Tibial nerve (tissue), 4 donors: ENCODE data around the gene RSRP1. TPM values are rescaled to one million over a fixed set of nuclear protein-coding genes. Genes with fewer than 3 reads are reported as not detected.
"Not testable (repeated sequence)": the region's sequence is repeated elsewhere in the genome, so short reads cannot be mapped to it uniquely, and the experiment has no call there.

ENCODE experiments used
- DNase-seq, 2 donors: peaks; one replicate each; pipeline ENCODE4 v3.0.0-alpha.2; 2019; ENCODE audit warnings: low spot score in 2 of 2
- H3K27ac ChIP-seq, 4 donors: fragments of 200-600 bp; sonication (generic) in 3 of 4; one replicate each; pipeline ENCODE4 v1.5.1; 2017 to 2019; ENCODE audit warnings: mild to moderate bottlenecking in 1 of 4
- H3K27me3 ChIP-seq, 2 donors: fragments of 200-600 bp; sonication (generic) in 1 of 2; one replicate each; pipeline versions ENCODE4 v1.5.1 to v1.6.0; 2017 to 2019
- H3K36me3 ChIP-seq, 3 donors: fragments of 200-600 bp; sonication (generic); one replicate each; pipeline ENCODE4 v1.5.1; 2018 to 2019
- H3K4me1 ChIP-seq, 4 donors: fragments of 200-600 bp; sonication (generic) in 3 of 4; one replicate each; pipeline ENCODE4 v1.5.1; 2017 to 2019
- H3K4me3 ChIP-seq, 4 donors: fragments of 200-600 bp; sonication (generic) in 3 of 4; one replicate each; pipeline ENCODE4 v1.5.1; 2017 to 2019; ENCODE audit warnings: mild to moderate bottlenecking in 1 of 4, moderate library complexity in 1 of 4
- H3K9me3 ChIP-seq, 4 donors: fragments of 200-600 bp; sonication (generic) in 3 of 4; one replicate each; pipeline ENCODE4 v1.5.1; 2017 to 2019
- CTCF ChIP-seq, 5 experiments: fragments of 200-600 bp in 3 of 5; fragments of 450-650 bp in 2 of 5; sonication (generic) in 3 of 5; IDR thresholded peaks; one replicate each; pipeline ENCODE4 v1.5.1; 2016 to 2019; ENCODE audit warnings: antibody characterized with exemption in 5 of 5, mild to moderate bottlenecking in 3 of 5, moderate library complexity in 2 of 5
- EP300 ChIP-seq, 2 donors: sonication (generic); formaldehyde crosslinking; IDR thresholded peaks; one replicate each; pipeline ENCODE4 v1.6.1; 2017; ENCODE audit warnings: antibody characterized with exemption in 2 of 2, mild to moderate bottlenecking in 1 of 2
- POLR2A ChIP-seq, 2 donors: fragments of 450-650 bp; IDR thresholded peaks; one replicate each; pipeline ENCODE4 v1.6.1; 2017; ENCODE audit warnings: antibody characterized with exemption in 2 of 2, mild to moderate bottlenecking in 2 of 2, moderate library complexity in 2 of 2
- WGBS, 2 donors: methylation state at CpG; one replicate each; pipeline ENCODE4 v1.1.5; 2018; 5-methylcytosine and 5-hydroxymethylcytosine counted together
- total RNA-seq, 4 donors: library from RNA; depleted of rRNA; stranded (reverse); fragments of >200 nt; gene quantifications; one replicate each; pipeline ENCODE4 v1.1.0, GENCODE V29; 2016

RSRP1 gene
- total RNA-seq, 4 donors from 2014 or later: 169 to 191 (median 178) TPM

DNA sequence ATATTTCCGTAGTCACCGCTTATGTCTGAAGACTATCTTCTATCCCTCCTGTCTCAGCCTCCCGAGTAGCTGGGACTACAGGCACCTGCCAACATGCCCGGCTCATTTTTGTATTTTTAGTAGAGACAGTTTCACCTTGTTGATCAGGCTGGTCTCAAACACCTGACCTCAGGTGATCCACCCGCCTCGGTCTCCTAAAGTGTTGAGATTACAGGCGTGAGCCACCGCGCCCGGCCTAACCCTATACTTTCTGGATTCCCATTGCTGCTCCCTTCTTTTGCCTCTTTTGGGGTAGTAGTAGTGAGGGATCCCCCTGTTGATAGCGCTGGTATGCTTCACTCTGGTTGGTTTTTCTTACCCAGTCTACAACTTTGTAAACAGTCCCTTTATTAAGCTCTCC, 9.2 kb downstream of the RSRP1 start:
- peaks cover 4 to 80% (median 25%) of the 10 kb centered on the region in 4 donors for H3K4me1 ChIP-seq
- TF ChIP-seq CTCF (IDR thresholded peaks at IDR 0.05) (no peak), EP300 (IDR thresholded peaks at IDR 0.05) (no peak), POLR2A (IDR thresholded peaks at IDR 0.05) (no peak)
- 91 to 93% methylated on average over 11 of the region's 11 CpGs for WGBS, 2 donors

GRCh38 chr1:25236261-25236660, 11.0 kb downstream of the RSRP1 start:
- peaks cover 0 to 17% (median 0%) of the 10 kb centered on the region in 3 donors for H3K36me3 ChIP-seq
- DNase-seq, H3K9me3 ChIP-seq, H3K27me3 ChIP-seq, H3K27ac ChIP-seq, H3K4me3 ChIP-seq: not testable (repeated sequence)
- H3K4me1 ChIP-seq: peaks cover 4 to 74% (median 29%) of the 10 kb centered on the region in 4 donors
- 91 to 94% methylated on average over 7 of the region's 7 CpGs for WGBS, 2 donors

More for the DNA sequence above, 9.2 kb downstream of the RSRP1 start:
- Histone ChIP-seq H3K27me3 (no peaks in the 10 kb centered on the region), H3K27ac (no peak overlapping the region), H3K36me3 (peaks cover 0 to 34% (median 5%) of the 10 kb centered on the region in 3 donors), H3K4me3 (no peak overlapping the region), H3K9me3 (no peaks in the 10 kb centered on the region)
- DNase-seq: no peak

DNA sequence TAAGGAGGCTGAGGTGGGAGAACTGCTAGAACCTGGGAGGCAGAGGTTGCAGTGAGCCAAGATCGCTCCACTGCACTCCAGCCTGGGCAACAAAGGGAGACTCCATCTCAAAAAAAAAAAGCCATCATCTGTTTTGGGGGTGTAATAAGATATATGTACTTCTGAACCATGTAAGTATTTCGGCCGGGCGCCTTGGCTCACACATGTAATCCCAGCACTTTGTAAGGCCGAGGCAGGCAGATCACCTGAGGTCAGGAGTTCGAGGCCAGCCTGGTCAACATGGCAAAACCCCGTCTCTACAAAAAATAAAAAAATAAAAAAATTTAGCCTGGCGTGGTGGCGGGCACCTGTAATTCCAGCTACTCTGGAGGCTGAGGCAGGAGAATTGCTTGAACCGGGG, 11.8 kb downstream of the RSRP1 start:
- H3K36me3 ChIP-seq: peaks cover 0 to 18% (median 0%) of the 10 kb centered on the region in 3 donors
- not testable (repeated sequence) for DNase-seq

DNA sequence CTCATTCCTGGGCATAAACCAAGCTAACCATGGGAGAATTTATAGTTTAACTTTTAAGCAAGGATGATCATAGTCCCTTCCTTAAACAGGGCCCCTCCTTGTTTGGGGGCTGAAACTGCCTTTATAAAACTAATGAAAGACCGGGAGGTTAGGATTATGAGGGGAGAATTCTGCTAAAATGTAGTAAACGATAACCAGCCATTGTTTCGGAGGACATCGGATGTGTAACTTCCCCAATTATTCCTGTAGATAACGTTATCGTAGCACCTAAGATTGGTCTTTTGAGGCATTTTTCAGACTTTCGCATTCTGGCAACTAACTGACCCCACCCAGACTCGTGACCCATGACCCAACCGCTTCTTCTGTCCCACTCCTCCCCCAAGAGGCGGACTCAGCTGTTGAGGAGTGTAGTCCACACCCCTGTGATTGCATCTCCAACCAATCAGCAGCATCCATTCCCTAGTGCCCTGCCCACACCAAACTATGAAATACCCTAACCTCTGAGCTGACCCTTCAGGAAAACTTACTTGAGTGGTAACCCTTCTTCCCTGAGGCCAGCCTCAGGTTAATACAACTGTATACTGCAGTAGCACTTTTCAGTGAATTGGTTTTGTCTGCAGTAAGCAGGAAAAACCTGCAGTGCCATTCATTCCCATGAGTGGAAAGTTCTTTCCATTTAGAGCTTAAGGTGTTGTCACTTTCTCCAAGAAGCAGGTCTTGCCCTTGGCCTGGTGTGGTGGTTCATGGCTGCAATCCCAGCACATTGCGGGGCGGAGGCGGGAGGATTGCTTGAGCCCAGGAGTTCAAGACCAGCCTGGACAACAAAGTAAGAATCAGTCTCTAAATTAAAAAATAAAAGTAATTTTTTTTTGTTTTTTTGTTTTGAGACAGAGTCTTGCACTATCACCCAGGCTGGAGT, 14.1 kb downstream of the RSRP1 start:
- peak overlapping the region; percentile 81 to 93 (median 84) for H3K4me3 ChIP-seq
- H3K27ac ChIP-seq: peak overlapping the region; percentile 59 to 94 (median 88)
- H3K9me3 ChIP-seq: no peaks in the 10 kb centered on the region
- peak; percentile 60 to 89 for DNase-seq
- TF ChIP-seq CTCF (IDR thresholded peaks at IDR 0.05): no peak
- TF ChIP-seq POLR2A (IDR thresholded peaks at IDR 0.05): no peak
- TF ChIP-seq EP300 (IDR thresholded peaks at IDR 0.05): peak in 1 of 2 donors; percentile 3
- H3K36me3 ChIP-seq: peaks cover 0 to 41% (median 7%) of the 10 kb centered on the region in 3 donors
- 20 to 21% methylated on average over 13 of the region's 13 CpGs for WGBS, 2 donors
- H3K4me1 ChIP-seq: peaks cover 0 to 66% (median 23%) of the 10 kb centered on the region in 4 donors
- H3K27me3 ChIP-seq: no peaks in the 10 kb centered on the region

More for the DNA sequence above, 11.8 kb downstream of the RSRP1 start:
- H3K27me3 ChIP-seq, H3K4me3 ChIP-seq, H3K9me3 ChIP-seq, H3K27ac ChIP-seq: not testable (repeated sequence)
- 93 to 98% methylated on average over 10 of the region's 10 CpGs for WGBS, 2 donors
- H3K4me1 ChIP-seq: peaks cover 2 to 73% (median 27%) of the 10 kb centered on the region in 4 donors

- peak in 1 of 5 experiments; percentile 15 for TF ChIP-seq CTCF (IDR thresholded peaks at IDR 0.05)
- peak; percentile 44 to 94 for TF ChIP-seq EP300 (IDR thresholded peaks at IDR 0.05)
- peak; percentile 61 to 72 for TF ChIP-seq POLR2A (IDR thresholded peaks at IDR 0.05)
- 0% methylated on average over 41 to 54 of the region's 54 CpGs for WGBS, 2 donors
- H3K4me3 ChIP-seq: peak within 1 kb of the TSS; percentile 81 to 93 (median 84)
- peaks cover 0 to 49% (median 8%) of the 10 kb centered on the region in 3 donors for H3K36me3 ChIP-seq
- peak within 1 kb of the TSS; percentile 59 to 94 (median 88) for H3K27ac ChIP-seq
- peak; percentile 79 to 89 for DNase-seq
- H3K4me1 ChIP-seq: peaks cover 0 to 60% (median 23%) of the 10 kb centered on the region in 4 donors
- no peaks in the 10 kb centered on the region for H3K9me3 ChIP-seq
- H3K27me3 ChIP-seq: no peaks in the 10 kb centered on the region
These were observed 15.0 kb downstream of the RSRP1 start, which contains the start of gene SYF2 for GRCh38 chr1:25232027-25232865. TSS of gene SYF2 (minus strand) at chr1:25232502. CDS start at chr1:25232467, 35 bp downstream.
